AG04450 (cell line): ENCODE results near the gene PDZRN4. TPM values are rescaled to one million over a fixed set of nuclear protein-coding genes. Genes with fewer than 3 reads are reported as not detected.

ENCODE experiments used
- CTCF ChIA-PET: fragments of 300-600, 350-600 bp; formaldehyde crosslinking; extraction: SDS; loops from one replicate; lab custom pipeline; 2022; ENCODE audit warnings: antibody characterized with exemption, inconsistent platforms; lab: Charles Lee
- POLR2A ChIA-PET: fragments of 350-600 bp; formaldehyde crosslinking; extraction: SDS; loops from one replicate; lab custom pipeline; 2021; ENCODE audit warnings: antibody characterized with exemption, inconsistent platforms; lab: Yijun Ruan, JAX
- DNase-seq: peaks from one replicate; pipeline ENCODE4 v3.0.0-alpha.2; 2011; ENCODE audit warnings: low read depth, low spot score
- H3K27ac ChIP-seq: one replicate; pipeline ENCODE4 v1.5.1; 2012; ENCODE audit warnings: low read depth, low read length, control low read depth
- H3K27me3 ChIP-seq: one replicate; pipeline ENCODE4 v1.6.0; 2012; ENCODE audit warnings: low read length; ENCODE audit not compliant: control insufficient read depth, insufficient read depth
- H3K4me3 ChIP-seq: 2 replicates; pipeline ENCODE4 v1.5.1; 2011; ENCODE audit warnings: mild to moderate bottlenecking, low read depth, low read length, control low read depth
- H3K9me3 ChIP-seq: 2 replicates; pipeline ENCODE4 v1.5.1; 2012; ENCODE audit warnings: low read length; ENCODE audit not compliant: control insufficient read depth, insufficient read depth
- CTCF ChIP-seq: IDR thresholded peaks from 2 replicates; pipeline ENCODE4 v1.5.1; 2011; ENCODE audit warnings: low read depth, low read length, control low read depth, inconsistent platforms
- polyA plus RNA-seq: library from polyadenylated mRNA; depleted of rRNA; stranded (reverse); fragments of >200 nt; gene quantifications from 2 replicates; pipeline ENCODE4 v1.2.3, GENCODE V29; 2011

The PDZRN4 gene
- polyA plus RNA-seq, 1 experiment = not detected

- ChIA-PET CTCF (no interaction called here), POLR2A (no interaction called here)
- Histone ChIP-seq H3K27ac (no peak overlapping the region), H3K27me3 (no peaks in the 10 kb centered on the region), H3K9me3 (no peaks in the 10 kb centered on the region), H3K4me3 (no peak overlapping the region)
- DNase-seq = no peak
- no peak for TF ChIP-seq CTCF
These were observed 100.2 kb downstream of the PDZRN4 start for GRCh38 chr12:41288142-41288811.

DNA sequence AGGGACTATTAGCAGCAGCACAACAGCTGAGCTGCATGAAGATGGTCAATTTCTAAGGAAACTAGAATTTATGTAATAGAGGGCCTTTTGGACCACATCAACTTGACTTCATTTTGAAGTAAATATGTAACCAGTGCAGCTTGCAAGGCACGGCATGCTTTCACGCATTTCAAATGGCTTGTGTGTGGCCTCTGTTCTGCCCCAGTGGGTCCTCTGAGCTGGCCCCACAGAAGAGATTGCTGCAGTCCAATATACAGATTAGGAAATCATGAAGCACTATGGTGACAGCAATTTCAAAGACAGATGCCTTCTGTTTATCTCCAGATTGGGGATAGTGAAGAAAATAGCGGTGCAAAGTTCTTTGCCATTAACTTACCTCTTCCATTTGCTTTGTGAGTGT lies 101.4 kb downstream of the PDZRN4 start:
- H3K4me3 ChIP-seq = no peak overlapping the region
- no peak for TF ChIP-seq CTCF
- no peaks in the 10 kb centered on the region for H3K9me3 ChIP-seq
- no peak overlapping the region for H3K27ac ChIP-seq
- DNase-seq = no peak
- ChIA-PET CTCF (interaction anchor here (1.0 to 1.1 kb wide), 2 partner anchors 12 to 735 kb away, joined by 4 to 5 read pairs; no protein-coding TSS in a partner anchor), POLR2A (interaction anchor here (0.5 kb wide), 1 partner anchor 726 kb away, joined by 3 read pairs; no protein-coding TSS in a partner anchor)
- no peaks in the 10 kb centered on the region for H3K27me3 ChIP-seq

DNA sequence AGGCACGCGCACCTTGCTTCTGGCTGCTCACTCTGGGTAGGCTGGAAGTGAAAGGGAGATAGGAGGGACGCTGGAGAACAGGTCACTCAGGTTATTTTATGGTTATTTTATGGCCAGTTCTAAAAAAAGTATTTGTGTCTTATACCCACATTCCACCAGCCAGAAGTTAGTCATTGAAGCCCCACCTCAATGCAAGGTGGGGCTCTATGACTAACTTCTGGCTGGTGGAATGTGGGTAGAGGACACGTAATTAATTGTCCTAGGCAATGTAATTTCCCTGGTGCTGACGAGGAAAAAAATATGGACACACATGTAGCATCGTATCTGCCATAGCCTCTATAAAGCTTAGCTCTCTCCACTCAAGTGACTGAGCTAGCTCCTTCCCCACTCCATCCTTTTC lies 104.9 kb downstream of the PDZRN4 start:
- TF ChIP-seq CTCF = no peak
- POLR2A ChIA-PET = no interaction called here
- Histone ChIP-seq H3K9me3 (no peaks in the 10 kb centered on the region), H3K27ac (no peak overlapping the region), H3K4me3 (no peak overlapping the region), H3K27me3 (no peaks in the 10 kb centered on the region)
- CTCF ChIA-PET = no interaction called here
- no peak for DNase-seq

DNA sequence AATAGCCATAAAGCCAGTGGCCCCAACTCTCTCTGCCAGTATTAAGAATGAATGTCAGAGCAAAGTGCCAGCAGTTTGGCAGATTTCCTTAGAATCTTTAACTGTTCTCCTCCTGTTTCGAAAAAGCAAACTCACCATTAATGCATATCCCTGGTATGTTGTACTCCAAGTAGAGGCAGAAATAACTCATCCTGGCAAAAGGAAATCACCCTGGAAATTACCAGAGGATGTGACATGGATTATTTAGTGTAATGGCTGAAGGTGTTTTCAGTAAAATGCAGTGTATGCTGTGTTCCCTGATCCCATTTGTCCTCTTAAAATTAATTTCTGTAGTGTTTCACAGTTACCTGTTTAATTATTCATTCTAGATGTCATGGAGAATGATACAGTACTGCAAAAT lies 105.3 kb downstream of the PDZRN4 start:
- ChIA-PET POLR2A (no interaction called here), CTCF (no interaction called here)
- H3K27me3 ChIP-seq = no peaks in the 10 kb centered on the region
- no peak for DNase-seq
- no peak overlapping the region for H3K27ac ChIP-seq
- no peak for TF ChIP-seq CTCF
- no peak overlapping the region for H3K4me3 ChIP-seq
- H3K9me3 ChIP-seq = no peaks in the 10 kb centered on the region

DNA sequence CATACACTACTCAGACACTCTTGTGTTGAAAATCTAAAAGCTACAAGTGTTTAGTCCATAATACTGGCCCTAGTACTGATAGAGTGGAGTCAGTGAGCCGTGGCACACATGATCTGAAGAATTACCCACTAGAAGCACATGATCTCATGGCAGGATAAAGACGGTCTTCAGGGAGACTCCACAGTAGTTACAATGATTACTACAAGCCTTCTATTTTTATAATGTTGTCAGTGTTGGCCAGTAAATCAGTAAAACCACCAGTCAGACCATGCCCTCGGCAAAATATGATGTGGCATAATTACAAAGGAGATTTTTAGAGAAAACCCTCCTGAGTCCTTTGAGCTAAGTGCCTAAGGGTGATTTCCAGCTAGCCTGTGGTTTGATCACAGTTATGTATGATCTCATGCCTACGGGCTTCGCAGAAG lies 114.9 kb downstream of the PDZRN4 start:
- Histone ChIP-seq H3K27ac (no peak overlapping the region), H3K4me3 (no peak overlapping the region), H3K27me3 (no peaks in the 10 kb centered on the region), H3K9me3 (no peaks in the 10 kb centered on the region)
- TF ChIP-seq CTCF = no peak
- DNase-seq = no peak
- CTCF ChIA-PET = no interaction called here
- POLR2A ChIA-PET = no interaction called here
